SU-DHL-6 (cell line): ENCODE data around the gene WNT16.

ENCODE experiments used
- EZH2phosphoT487 ChIP-seq: fragments of 200-600 bp; sonication (generic), shearing (Covaris generic); conservative IDR thresholded peaks from 2 replicates; pipeline ENCODE4 v1.6.1; 2018; ENCODE audit warnings: mild to moderate bottlenecking, antibody characterized with exemption, low read length, moderate library complexity, mixed read lengths
- TF ChIP-seq, protein P1 (sequence below): fragments of 200-600 bp; sonication (generic); IDR thresholded peaks from one replicate; pipeline ENCODE4 v1.5.1; 2017; ENCODE audit warnings: antibody characterized with exemption, mild to moderate bottlenecking, low read length, moderate library complexity; ENCODE audit not compliant: insufficient read depth, poor library complexity, severe bottlenecking

- TF ChIP-seq, protein P1, sequence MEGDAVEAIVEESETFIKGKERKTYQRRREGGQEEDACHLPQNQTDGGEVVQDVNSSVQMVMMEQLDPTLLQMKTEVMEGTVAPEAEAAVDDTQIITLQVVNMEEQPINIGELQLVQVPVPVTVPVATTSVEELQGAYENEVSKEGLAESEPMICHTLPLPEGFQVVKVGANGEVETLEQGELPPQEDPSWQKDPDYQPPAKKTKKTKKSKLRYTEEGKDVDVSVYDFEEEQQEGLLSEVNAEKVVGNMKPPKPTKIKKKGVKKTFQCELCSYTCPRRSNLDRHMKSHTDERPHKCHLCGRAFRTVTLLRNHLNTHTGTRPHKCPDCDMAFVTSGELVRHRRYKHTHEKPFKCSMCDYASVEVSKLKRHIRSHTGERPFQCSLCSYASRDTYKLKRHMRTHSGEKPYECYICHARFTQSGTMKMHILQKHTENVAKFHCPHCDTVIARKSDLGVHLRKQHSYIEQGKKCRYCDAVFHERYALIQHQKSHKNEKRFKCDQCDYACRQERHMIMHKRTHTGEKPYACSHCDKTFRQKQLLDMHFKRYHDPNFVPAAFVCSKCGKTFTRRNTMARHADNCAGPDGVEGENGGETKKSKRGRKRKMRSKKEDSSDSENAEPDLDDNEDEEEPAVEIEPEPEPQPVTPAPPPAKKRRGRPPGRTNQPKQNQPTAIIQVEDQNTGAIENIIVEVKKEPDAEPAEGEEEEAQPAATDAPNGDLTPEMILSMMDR: no peak
- TF ChIP-seq EZH2phosphoT487: no peak
Observed at GRCh38 chr7:121371883-121372282, 43.1 kb downstream of the WNT16 start.
